Measurements from ENCODE around the gene SARS1. TPM values are rescaled to one million over a fixed set of nuclear protein-coding genes. Genes with fewer than 3 reads are reported as not detected.
"Not testable (repeated sequence)": the region's sequence is repeated elsewhere in the genome, so short reads cannot be mapped to it uniquely, and the experiment has no call there.

The SARS1 gene
- total RNA-seq, 1 donor from 2014 or later, result 156 TPM

DNA sequence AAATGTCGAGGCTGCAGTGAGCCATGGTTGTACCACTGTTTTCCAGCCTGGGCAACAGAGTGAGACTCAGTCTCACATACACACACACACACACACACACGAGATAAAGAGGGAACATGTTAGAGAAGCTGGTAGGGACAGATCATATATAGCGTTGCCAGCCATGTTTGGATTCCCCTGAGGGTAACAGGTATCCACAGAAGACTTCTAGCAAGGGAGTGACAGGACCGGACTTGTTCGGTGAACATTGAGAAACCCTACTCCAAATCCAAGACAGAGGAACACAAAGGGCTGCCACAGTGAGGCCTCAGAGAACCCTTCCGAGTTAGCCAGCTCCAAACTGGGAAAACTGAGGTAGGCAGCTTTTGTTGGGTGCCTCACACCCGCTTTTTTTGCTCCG lies 3.7 kb upstream of the SARS1 start:
- H3K4me1 Mint-ChIP-seq, result peaks cover 8% of the 10 kb centered on the region
- H3K9me3 Mint-ChIP-seq, result no peaks in the 10 kb centered on the region
- DNase-seq (ENCODE audit: low read depth, low spot score), result no peak
- H3K36me3 Mint-ChIP-seq (ENCODE audit: low read depth), result no peaks in the 10 kb centered on the region
- H3K27me3 Mint-ChIP-seq (ENCODE audit: low read depth), result peaks cover 3% of the 10 kb centered on the region
- H3K4me3 Mint-ChIP-seq, result no peak overlapping the region
- no peak overlapping the region for H3K27ac Mint-ChIP-seq (ENCODE audit: unreplicated experiment)
- TF ChIP-seq, protein P1, sequence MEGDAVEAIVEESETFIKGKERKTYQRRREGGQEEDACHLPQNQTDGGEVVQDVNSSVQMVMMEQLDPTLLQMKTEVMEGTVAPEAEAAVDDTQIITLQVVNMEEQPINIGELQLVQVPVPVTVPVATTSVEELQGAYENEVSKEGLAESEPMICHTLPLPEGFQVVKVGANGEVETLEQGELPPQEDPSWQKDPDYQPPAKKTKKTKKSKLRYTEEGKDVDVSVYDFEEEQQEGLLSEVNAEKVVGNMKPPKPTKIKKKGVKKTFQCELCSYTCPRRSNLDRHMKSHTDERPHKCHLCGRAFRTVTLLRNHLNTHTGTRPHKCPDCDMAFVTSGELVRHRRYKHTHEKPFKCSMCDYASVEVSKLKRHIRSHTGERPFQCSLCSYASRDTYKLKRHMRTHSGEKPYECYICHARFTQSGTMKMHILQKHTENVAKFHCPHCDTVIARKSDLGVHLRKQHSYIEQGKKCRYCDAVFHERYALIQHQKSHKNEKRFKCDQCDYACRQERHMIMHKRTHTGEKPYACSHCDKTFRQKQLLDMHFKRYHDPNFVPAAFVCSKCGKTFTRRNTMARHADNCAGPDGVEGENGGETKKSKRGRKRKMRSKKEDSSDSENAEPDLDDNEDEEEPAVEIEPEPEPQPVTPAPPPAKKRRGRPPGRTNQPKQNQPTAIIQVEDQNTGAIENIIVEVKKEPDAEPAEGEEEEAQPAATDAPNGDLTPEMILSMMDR (conservative IDR thresholded peaks at IDR 0.05), result no peak

DNA sequence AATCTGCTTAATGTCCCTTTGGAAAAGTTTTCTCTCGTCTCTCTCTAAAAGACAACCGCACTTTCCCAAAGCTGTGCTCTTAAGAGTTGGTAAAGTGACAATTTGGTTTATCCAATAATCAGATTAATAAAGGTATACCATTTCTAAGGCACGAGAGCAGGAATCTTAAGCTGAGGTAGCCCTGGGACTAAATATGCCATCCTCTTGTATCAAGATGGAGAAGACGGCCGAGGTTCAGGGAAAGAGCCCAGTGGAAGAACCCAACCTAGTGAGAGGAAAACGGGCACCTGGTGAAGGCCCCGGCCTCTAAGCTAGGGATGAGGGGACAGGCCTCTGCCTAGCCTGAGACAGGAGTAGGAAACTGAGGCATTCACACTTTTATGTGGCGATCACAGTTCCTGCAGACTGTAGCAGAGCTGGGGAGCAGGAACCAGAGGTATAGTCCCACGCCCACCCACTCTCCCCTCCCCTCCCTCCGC lies 334 bp upstream of the SARS1 start:
- TF ChIP-seq, protein P1 (conservative IDR thresholded peaks at IDR 0.05), result no peak
- Mint-ChIP-seq H3K36me3 (ENCODE audit: low read depth) (peaks cover 3% of the 10 kb centered on the region), H3K9me3 (no peaks in the 10 kb centered on the region), H3K4me3 (peak overlapping the region; percentile 90), H3K27me3 (ENCODE audit: low read depth) (peaks cover 3% of the 10 kb centered on the region), H3K4me1 (peaks cover 28% of the 10 kb centered on the region), H3K27ac (ENCODE audit: unreplicated experiment) (no peak overlapping the region)
- DNase-seq (ENCODE audit: low read depth, low spot score), result no peak

DNA sequence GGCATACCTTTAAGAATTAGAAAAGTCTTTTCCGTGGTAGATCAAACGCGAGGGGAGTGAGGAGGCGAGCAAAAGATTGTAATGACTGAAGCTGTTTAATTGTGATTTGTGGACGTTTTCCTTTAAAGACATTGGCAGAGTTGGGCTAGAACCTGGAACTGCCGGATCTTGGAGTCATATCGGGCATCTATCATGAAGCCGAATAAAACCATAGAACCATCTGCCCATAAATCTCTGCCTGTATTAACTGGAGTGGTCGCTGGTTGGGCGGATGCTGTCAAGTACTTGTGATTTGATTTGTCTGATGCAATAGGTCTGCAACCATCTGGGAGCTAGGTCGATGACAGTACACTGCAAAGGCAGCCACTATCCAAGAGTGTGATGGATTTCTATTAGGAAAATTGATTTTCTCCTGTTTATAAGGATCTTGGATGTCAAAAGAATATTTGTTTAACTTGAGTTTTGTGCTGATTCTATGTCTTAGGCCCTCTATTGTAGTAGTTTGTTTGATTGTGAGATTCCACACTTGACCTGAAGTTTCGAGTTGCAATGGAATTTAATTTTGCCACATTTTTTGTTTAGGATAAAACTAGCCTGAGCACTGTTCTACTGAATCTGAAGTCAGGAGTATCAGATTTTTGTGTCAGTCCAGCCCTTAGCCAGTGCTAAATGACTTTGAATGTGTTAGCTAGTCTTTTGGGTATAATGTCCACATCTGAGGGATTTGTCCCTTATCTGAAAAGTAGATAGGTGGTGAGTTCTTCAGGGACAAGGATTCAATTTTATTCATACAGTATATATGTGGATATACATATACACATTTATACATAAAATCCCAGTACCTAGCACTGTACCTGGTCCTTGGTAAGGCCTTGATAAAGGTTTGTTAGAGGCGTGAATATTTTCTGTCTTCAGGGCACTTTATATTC lies 1.2 kb downstream of the SARS1 start:
- TF ChIP-seq, protein P1 (conservative IDR thresholded peaks at IDR 0.05), result no peak
- Mint-ChIP-seq H3K4me1 (peaks cover 32% of the 10 kb centered on the region), H3K36me3 (ENCODE audit: low read depth) (peaks cover 7% of the 10 kb centered on the region), H3K9me3 (no peaks in the 10 kb centered on the region), H3K27me3 (ENCODE audit: low read depth) (no peaks in the 10 kb centered on the region), H3K27ac (ENCODE audit: unreplicated experiment) (peak overlapping the region; percentile 95), H3K4me3 (peak overlapping the region; percentile 90)
- no peak for DNase-seq (ENCODE audit: low read depth, low spot score)

DNA sequence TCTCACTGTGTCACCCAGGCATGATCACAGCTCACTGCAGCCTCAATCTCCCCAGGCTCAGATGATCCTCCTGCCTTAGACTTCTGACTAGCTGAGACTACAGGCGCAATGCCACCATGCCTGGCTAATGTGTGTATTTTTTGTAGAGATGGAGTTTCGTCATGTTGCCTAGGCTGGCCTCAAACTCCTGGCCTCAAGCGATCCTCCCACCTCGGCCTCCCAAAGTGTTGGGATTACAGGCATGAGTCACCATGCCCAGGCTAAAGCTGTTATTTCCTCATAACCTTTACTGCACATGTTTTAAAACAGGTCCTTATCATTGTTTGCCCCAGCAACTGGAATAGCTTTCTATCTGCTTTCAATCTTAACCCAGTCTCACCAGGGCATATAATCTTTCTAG lies 2.9 kb downstream of the SARS1 start:
- Mint-ChIP-seq H3K9me3 (no peaks in the 10 kb centered on the region), H3K27me3 (ENCODE audit: low read depth) (no peaks in the 10 kb centered on the region), H3K4me3 (peak overlapping the region; percentile 90), H3K36me3 (ENCODE audit: low read depth) (peaks cover 13% of the 10 kb centered on the region), H3K4me1 (peaks cover 41% of the 10 kb centered on the region), H3K27ac (ENCODE audit: unreplicated experiment) (no peak overlapping the region)
- TF ChIP-seq, protein P1 (conservative IDR thresholded peaks at IDR 0.05), result no peak
- no peak for DNase-seq (ENCODE audit: low read depth, low spot score)

DNA sequence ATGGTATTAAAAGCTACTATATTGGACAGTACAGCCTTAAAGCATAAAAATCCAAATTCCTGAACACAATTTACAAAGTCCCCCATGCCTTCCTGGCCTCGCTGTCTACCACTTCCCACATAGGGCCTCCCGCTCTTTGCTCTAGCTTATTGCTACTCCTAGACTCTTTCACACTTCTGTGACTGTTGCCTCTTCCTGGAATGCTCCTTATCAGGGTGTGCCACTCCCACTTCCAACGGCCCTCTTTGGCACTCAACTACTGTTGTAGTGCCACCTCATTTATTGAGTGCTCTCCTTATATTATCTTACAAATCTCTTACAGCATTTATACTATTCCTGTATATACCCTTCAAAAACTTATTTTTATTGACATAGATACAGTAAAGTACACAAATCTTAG lies 4.8 kb downstream of the SARS1 start:
- peaks cover 46% of the 10 kb centered on the region for H3K4me1 Mint-ChIP-seq
- no peaks in the 10 kb centered on the region for H3K9me3 Mint-ChIP-seq
- DNase-seq (ENCODE audit: low read depth, low spot score), result no peak
- H3K27ac Mint-ChIP-seq (ENCODE audit: unreplicated experiment), result no peak overlapping the region
- no peaks in the 10 kb centered on the region for H3K27me3 Mint-ChIP-seq (ENCODE audit: low read depth)
- TF ChIP-seq, protein P1 (conservative IDR thresholded peaks at IDR 0.05), result no peak
- H3K4me3 Mint-ChIP-seq, result peak overlapping the region; percentile 31
- peaks cover 19% of the 10 kb centered on the region for H3K36me3 Mint-ChIP-seq (ENCODE audit: low read depth)

- H3K9me3 Mint-ChIP-seq; DNase-seq (ENCODE audit: low read depth, low spot score); H3K27me3 Mint-ChIP-seq (ENCODE audit: low read depth); H3K27ac Mint-ChIP-seq (ENCODE audit: unreplicated experiment): not testable (repeated sequence)
- peaks cover 21% of the 10 kb centered on the region for H3K36me3 Mint-ChIP-seq (ENCODE audit: low read depth)
- H3K4me3 Mint-ChIP-seq, result peak overlapping the region; percentile 31
- H3K4me1 Mint-ChIP-seq, result peaks cover 39% of the 10 kb centered on the region
These were observed 7.5 kb downstream of the SARS1 start for GRCh38 chr1:109221201-109221600.
